GM12873 (cell line): ENCODE results near the gene PLA1A.

Experiments
- TF ChIP-seq, protein P1 (sequence below): IDR thresholded peaks from 2 replicates; pipeline ENCODE4 v1.5.1; 2012; ENCODE audit warnings: low read depth, mild to moderate bottlenecking, moderate library complexity, low read length, control low read depth; ENCODE audit not compliant: insufficient read depth; ENCODE audit errors: missing control alignments

Gene PLA1A

DNA sequence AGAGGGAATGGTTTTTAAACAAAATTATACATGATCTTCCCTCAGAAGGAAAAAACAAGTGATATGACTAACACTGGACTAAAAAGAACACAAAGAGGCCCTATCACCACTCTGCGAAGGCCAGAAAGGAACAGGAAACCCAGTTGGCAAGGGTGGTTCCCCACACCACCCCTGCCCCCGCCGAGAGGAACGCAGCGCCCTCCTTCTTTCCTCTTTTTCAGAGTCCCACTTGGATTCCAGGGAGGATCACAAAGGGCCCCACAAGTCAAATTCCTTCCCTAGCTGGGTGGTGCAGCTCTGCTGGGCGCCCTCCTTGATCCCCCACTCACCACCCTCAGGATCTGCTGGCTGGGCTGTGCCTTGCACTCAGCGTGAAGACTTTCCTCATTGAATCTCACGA, 29.8 kb downstream of the PLA1A start:
- TF ChIP-seq, protein P1, sequence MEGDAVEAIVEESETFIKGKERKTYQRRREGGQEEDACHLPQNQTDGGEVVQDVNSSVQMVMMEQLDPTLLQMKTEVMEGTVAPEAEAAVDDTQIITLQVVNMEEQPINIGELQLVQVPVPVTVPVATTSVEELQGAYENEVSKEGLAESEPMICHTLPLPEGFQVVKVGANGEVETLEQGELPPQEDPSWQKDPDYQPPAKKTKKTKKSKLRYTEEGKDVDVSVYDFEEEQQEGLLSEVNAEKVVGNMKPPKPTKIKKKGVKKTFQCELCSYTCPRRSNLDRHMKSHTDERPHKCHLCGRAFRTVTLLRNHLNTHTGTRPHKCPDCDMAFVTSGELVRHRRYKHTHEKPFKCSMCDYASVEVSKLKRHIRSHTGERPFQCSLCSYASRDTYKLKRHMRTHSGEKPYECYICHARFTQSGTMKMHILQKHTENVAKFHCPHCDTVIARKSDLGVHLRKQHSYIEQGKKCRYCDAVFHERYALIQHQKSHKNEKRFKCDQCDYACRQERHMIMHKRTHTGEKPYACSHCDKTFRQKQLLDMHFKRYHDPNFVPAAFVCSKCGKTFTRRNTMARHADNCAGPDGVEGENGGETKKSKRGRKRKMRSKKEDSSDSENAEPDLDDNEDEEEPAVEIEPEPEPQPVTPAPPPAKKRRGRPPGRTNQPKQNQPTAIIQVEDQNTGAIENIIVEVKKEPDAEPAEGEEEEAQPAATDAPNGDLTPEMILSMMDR, result peak; percentile 8

DNA sequence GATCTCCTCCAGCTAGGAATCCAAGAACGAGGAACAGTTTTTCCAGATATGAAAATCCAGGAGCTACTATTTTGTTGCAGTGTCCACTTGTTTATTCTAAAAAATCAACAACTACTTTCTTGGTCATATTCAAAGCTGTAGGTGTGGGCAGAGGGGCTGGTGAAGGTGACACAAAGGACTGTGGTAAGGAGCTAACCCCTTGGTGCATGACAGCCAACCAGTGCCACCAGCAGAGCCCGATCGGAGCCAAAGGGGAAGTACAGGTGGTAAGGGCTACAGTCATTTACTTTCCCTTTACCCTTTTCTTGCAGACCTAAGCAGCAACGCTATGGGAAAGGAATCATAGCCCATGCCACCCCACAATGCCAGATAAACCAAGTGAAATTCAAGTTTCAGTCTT, 30.7 kb downstream of the PLA1A start:
- TF ChIP-seq, protein P1, result no peak

DNA sequence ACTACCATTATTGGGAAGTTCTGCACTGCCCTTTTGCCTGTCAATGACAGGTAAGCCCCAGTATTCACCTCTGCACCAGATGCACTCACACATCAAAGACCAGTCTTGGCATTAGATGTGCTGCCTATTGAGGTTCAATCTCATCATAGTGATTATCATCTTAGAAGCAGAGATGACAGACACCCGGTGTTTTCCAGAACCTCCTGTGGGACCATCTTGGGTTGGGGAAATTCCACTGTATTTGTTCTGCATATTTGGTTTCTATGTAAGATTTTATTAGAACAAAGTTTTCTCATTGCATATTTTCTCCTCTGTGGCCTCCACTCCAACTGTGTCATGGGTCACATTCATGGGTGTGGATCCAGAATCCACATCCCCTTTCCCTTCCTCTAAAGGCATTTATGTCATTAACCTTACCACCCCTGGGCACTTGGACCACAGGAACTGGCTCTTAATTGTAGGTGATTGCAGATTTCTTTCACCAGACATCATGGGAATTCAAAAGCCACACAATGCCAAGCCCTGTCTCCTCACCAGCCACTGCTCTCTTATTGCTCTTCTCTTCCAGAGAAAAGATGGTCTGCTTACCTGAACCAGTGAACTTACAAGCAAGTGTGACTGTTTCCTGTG, 31.2 kb downstream of the PLA1A start:
- TF ChIP-seq, protein P1, result no peak

DNA sequence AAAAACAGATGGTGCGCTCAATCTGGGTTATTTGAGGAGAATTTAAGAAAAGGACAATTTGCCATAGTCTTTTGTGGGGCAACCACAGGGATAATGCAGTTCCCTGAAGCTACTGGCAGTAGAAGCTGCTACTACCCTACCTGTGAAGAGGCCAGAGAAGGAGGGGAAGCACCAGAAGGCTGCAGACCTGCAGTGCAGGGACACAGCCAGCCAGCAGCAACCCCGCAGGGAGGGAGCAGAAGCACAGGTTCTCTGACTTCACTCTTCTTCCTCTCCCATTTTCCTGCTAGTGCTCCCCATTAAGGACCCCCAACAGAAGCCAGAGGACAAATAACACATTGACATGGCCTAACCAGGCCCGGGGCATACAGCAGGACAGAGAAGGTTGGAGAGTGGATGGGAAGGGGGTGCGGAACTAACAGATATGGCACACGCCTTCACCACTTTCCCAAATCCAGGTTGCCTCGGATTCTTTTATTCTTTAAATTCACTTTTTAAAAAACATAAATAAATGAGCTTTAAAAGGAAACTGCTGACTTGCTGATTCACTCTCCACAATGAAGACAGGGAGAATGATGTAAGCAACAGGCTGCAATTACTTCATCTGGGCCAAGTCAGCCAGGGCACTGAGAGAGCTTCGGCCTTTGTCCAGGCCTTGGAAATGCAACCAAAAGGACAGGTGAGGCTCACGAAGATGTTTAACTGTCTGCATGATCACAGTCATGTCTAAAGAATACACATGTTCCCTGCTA, 32.6 kb downstream of the PLA1A start:
- TF ChIP-seq, protein P1, result no peak

DNA sequence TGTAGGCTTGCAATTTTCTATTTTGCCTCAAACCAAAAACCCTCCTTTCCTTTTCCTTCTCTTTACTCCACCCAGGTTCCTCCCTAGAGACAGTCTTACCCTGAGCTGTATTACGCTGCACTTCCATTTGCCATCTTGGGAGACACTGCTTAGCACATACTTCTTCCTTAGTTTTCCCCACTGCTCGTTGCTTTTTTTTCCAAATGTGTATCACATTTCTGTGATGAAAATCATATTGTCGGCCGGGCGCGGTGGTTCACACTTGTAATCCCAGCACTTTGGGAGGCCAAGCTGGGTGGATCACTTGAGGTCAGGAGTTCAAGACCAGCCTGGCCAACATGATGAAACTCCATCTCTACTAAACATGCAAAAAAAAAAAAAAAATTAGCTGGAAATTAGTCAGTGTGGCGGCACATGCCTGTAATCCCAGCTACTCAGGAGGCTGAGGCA, 33.2 kb downstream of the PLA1A start:
- TF ChIP-seq, protein P1, result no peak

DNA sequence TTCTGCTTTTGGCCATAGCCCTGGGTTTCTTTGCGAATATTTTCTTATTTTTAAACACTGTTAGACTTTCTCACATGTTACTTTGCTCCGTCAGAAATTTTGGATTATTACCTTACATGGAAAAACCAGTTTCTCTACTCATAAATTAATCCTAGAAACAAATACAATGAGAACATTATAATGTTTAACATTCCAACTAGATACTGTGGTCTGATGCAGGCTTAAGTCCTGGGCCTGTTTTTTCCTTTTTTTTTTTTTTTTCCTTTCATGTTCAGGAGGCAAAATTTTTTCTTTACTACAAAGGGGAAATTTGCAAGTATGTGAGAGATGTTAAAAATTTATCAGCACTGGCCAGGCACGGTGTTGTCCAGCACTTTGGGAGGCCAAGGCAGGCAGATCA, 33.8 kb downstream of the PLA1A start:
- TF ChIP-seq, protein P1, result no peak

DNA sequence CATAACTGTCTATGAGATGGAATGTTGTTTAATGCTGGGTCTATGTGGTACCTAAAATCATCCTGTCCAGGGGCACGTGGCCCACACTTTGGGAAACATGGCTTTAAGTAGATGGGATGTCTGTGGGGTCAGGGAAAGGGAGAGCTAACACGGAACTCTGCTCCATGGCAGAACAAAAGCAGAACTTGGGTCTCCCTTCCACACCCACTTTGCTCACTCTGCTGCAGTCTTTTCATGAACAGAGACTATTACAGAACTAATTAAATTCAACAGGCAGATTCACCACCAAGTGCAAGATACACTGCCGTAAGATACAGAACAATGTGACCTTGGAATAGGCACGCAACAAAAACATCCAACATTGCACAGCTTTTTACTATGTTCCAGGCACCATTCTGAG, 34.5 kb downstream of the PLA1A start:
- TF ChIP-seq, protein P1, result no peak
